NCI-H345 treated with DMSO at 0.1 percent for 48 hours (cell line): Measurements from ENCODE around the gene ABTB1.
"Not testable (repeated sequence)": the region's sequence is repeated elsewhere in the genome, so short reads cannot be mapped to it uniquely, and the experiment has no call there.

ENCODE experiments used
- DNase-seq: peaks from one replicate; lab custom pipeline; 2025; ENCODE audit not compliant: unreplicated experiment; lab: John Stamatoyannopoulos, UW

Gene ABTB1

DNA sequence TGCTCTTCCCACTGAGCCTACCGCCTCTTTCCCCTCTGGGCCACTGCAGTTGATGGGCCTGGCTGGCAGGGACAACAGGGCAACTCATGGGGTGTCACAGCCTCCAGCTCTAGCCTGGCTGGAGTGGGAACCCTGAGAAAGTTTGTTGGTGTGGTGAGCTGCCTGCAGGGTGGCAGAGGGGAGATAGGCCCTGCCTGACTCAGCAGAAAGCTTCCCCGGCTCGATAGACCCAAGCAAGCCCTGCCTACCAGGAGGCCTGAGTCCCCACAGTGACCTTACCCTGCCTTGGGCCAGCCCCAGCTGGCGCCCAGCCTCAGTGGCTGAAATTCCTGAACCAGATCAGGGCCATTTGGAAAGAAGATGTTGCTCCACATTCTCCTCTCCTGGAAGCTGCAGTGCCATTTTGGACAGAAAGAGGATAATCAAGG is 29.4 kb downstream of the ABTB1 start:
- no peak for DNase-seq

DNA sequence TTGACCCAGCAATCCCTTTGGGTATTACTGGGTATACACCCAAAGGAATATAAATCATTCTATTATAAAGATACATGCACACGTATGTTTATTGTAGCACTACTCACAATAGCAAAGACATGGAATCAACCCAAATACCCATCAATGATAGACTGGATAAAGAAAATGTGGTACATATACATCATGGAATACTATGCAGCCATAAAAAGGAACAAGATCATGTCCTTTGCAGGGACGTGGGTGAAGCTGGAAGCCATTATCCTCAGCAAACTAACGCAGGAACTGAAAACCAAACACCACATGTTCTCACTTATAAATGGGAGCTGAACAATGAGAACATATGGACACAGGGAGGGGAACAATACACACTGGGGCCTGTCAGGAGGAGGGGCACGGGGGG is 32.1 kb downstream of the ABTB1 start:
- not testable (repeated sequence) for DNase-seq

DNA sequence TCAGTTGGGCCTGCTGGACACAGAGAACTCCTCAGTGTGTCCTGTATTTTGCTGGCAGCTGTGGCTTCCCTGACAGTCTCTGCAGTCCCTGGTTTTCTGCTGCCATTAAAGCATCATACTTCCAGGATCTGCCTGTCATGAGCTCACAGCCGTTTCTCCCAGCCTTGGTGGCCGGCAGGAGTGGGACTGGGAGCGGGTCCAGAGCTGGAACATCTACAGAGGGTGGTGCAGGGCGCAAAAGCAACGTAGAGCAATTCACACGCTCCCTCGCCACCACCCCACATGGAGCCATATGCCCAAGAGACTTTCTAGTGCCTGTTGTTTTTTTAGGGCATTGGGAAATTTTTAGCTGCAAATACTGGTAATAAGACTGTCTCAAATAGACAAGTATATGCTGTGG is 33.6 kb downstream of the ABTB1 start:
- no peak for DNase-seq

DNA sequence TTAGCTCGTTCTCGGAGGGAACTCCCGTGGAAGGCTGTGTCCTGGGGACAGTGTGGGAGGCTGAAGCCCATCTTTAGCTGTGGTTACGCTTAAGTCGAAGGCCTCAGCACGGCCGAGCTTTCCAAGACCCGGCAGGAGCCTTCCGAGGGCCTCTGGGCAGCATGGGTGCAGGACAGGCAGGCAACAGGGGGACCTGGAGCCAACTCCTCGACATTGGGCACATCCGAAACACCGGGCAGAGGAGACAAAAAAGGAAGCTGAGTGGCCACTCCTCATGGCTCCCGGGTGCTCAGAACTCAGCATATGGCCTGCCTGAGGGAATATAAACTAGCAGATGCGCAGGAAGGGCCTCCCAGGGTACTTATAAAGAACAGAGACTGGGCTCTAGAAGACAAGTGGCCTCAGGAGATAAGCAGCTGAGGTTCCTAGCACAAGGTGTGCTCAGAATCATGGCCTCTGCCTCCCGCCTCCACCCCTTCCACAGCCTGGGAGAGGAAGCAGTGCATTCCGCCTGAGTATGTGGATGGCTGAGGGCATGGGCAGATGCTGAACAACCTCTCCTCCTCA is 34.1 kb downstream of the ABTB1 start:
- no peak for DNase-seq

DNA sequence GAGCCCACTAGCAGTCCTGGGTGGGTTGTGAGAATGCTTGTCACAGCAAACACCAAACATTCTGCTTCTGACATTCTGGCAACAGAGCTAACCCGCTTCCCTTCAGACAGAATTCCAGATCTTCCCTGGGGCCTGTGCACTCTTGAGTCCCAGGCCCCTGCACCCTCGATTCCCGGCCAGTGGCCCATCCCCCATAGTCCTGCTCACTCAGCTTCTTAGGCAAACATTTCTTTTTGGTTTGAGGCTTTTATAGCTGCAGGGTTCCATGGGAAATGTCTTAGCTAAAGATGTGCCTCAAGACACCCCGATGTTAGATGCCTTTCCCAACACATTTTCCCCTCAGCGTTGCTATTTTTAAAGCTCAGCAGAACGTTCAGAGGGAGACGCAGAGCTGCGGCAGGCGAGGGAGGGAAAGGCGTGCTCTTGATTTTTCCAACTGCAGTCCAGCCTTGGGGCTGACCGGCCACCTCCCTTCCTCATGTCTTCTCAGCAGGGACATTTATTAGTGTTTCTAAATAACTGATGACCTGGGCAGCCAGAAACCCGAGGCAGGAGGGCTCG is 35.2 kb downstream of the ABTB1 start:
- DNase-seq = no peak

DNA sequence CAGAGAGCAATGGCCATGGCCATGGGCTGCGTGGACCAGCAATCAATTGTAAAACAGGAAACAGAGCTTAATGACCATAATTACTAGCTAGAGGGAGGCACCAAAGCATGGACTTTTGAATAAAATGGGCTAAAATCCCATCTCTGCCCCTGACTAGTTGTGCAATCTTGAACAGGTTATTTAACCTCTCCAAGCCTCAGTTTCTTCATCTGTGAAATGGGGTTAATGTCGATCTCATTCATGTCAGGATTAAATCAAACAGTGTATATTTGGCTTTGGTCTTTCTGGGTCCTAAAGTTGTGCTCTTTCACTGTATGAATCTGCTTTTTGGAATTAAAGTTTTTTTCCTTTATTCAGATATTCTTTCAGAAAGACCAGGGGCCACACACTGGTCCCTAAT is 36.1 kb downstream of the ABTB1 start:
- DNase-seq = no peak

DNA sequence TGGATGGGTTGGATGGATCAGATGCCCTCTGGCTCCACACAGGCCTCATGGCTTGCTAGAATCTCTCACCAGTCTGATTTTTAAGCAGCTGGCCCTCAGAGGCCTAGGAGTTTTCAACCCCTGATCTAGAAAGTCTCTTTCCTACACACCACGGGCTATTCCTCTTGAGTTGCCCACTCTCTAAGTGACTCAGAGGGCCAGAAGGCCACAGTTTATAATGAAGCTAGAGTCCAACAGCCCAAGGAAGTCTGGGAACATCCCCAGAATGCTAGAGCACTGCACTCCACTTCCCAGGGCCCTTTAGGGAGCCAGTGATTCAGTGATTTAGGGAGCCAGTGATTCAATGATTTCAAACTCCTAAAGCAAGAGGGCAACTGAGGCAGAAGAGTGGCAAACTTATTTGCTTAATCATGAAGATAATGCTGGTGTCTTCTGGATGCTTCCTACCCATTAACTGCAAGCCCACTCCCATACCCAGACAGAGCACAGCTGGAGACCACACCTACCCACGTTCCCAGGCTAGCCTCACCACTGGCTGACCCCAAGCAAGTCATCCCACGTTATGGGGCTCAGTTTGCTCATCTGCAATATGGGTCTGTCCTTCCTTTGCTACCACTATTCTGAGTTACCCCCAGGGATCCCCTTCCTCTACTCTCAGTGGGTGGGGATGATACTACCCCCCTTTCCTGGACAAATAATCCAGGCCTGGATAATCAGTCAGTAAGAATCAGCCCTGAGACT is 36.7 kb downstream of the ABTB1 start:
- DNase-seq = no peak

DNA sequence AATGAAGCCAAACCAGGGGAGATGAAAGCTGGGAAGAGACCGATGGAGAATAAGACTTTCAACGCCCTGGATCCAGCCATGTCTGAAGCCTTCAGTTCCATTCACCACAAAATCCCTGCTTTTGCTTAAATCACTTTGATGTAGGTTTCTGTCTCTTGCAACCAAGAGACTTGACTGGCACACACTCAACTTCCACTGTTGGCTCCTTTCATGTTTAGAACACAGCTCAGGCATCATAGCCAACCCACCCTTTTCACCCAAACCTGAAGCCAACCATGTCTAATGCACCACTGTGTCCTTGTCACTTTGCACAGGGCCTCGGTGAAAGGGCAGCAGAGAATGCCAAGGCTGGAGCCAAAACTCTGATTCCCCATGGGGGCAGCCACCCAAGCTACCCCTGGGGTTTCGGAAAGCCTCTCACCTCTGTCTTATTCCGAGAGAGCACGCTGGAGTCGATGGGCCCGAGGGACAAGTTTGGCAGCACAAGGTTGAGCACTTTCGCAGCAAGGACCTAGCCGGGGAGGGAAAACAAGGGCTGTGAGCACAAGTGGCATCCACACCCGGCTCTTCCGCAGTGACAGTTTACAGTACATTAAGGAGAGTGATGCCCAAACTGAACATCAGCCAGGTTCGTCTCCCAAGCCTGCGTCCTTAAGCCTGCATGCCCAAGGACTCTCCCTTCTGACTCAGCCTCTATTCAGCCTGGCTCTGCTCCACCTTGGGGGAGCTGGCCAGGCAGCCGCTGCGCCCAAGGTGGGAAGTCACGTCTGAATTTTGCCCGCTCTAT is 37.6 kb downstream of the ABTB1 start:
- no peak for DNase-seq

DNA sequence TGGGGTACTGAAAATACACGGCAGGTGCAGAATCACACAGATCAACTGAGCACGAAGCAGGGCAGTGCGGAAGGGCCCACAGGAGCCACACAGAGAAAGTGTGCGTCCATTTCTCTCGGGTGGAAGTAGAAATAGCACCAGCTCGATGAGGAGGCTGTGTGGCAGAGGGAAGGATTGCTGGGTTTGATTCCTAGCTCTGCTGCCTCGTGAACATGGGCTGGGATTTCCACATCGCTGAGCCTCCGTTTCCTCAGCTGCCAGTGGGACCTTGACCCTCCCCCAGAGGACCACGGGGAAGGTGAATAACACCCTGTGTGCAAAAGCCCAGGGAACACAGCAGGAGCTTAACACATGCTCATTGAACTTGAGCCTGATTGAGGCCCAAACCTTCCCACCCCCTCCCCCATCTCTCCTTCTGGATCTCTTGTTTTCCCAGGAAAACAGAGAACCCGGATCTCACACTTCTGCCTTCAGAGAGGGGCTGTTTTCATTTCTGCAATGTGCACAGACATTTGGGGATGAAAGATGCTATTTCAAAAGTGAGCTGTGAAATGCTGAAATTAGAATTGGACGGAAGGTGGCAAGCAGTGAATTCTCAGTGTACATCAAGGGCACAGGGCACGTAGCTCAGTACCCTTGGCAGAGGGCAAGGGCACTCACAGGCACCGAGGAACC is 38.4 kb downstream of the ABTB1 start:
- no peak for DNase-seq

DNA sequence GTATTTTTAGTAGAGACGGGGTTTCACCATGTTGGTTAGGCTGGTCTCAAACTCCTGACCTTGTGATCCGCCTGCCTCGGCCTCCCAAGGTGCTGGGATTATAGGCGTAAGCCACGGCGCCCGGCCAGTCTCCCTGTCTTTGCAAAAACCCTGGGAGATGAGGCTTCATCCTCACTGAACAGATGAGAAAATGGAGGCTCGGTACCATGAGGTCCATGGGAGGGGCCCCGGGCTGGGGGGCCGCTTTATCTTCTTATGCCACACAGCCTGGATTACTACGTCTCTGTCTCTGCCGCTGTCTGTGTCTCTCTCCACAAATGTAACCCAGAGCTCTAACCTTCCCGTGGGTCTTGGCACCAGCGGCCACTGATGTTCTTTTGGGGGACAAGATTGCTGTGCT is 39.1 kb downstream of the ABTB1 start:
- DNase-seq = no peak

DNA sequence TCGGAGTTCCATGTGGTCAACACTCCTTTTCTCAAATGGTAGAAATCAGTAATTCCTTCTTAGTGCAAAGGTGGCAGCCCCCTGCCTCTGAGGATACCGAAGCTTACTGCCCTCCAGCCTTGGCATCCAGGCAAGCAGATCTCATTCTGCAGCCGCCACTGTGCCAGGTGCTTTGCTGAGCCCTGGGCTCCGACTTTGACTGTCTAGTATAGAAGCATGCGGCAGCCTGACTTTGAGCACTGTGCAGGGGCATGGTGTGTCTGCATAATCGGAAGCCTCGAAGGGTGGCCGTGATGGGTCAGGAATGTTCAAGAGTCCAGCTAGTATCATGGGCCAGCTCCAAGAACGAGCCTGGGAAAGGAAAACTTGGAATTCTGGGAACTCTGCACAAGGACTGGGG is 39.7 kb downstream of the ABTB1 start:
- DNase-seq = no peak

DNA sequence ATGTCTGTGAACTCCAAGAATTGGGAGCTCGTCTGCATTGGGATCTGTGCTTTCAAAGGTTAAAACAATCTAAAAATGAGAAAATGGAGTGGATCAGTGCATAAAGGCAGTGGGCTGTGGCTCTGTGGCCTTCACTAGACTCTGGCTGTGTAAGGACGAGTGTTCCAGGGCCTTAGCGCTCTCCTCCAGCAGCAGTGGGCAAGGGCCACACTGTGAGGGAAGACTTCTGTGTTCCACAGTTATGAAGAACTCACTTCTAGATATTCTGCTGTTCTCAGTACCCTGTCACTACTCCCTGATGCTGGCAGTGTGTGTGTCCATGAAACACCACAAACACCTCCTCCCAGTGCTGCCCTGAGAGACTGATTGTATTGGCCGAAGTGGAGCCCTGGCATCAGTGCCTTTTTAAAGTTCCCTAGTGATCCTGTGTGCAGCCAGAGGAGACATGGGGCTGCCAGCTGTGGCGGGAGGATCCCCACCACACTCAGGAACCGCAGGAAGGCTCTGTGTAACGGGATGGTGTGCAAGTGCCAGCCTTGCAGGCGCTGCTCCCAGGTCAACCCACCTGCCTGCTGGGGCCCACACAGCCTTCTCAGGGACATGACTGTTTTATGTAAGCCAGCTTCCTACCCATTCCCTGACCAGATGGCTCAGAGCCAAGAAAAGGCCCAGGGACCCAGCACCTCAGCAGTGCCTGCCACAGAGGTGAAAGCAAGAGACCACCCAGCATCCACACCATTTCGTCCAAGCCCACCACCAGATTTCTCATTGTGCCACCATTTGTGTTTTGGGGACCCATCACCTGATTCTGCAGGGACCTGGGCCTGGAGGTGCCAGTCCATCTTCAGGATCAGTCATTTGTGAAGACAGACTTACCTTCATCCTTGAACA is 40.4 kb downstream of the ABTB1 start:
- DNase-seq = no peak

DNA sequence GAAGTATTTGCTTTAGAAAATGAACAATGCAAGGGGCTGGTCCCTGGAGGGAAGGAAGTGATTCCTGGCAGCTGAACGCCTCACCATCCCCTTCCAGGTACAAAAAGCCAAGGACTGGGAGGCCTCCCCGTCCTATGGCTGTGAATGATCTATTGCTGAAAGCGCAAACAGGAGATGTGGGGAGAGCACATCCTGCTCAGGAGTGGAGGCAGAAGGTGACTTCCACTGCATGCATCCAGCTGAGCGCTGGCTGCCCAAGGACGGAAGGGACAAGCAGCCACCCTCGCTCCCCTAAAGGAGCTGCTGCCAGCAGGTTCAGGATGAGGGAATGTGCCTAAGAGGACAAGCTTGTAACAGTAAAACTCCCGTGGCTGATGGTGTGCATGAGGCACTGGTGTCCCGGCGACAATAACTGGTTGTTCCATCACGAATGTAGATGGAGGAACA is 41.4 kb downstream of the ABTB1 start:
- peak; percentile 13 for DNase-seq

DNA sequence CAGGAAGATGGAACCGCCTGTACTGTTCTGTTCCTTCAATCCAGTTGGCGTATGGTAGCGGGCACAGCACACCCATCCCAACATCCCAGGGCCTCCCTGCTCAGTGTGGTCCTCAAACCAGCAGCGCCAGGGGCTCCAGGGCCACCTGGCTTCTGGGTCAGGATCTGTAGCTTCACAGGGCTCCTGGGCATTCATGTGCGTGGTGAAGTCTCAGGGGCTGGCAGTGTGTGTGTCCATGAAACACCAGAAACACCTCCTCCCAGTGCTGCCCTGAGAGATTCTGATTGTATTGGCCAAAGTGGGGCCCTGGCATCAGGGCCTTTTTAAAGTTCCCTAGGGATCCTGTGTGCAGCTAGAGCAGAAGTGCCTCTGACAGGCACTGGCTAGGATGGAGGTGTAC is 42.1 kb downstream of the ABTB1 start:
- no peak for DNase-seq

DNA sequence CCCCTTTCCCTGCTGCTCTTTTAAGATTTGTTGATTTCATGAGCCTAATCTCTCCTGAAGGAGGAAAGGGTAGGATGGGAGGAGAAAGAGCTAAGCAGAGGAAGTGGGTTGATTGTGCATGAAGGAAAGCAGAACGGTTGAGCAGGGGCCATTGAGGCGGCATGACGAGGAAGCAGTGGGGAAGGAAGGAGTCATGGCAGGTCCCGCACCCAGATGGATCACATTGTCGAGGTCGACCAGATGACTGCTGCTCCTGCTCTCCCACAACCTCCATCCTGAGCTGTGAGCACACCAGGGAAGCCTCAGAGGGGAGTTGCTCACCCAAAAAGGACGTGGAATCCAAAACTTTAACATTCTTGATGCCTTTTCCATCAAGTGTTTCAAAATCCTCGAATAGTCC is 42.8 kb downstream of the ABTB1 start:
- no peak for DNase-seq

DNA sequence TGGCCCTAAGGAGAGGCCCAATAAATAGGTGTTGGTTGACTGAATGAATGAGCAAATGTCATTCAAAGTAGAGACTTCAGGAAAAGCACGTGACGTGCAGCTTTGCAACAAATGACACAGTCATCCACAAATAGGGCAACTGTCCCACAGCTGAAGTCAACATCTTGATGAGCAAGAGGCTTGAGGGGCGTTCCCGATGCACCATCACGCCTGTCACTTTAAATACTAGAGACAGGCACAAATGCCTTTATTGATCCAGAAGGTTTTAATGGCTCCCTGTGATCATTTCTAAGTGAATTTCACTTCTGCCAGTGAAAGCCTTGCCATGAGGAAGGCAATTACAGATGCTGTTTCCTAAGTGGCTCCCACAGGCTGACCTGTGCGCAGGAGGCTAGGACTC is 43.6 kb downstream of the ABTB1 start:
- no peak for DNase-seq

DNA sequence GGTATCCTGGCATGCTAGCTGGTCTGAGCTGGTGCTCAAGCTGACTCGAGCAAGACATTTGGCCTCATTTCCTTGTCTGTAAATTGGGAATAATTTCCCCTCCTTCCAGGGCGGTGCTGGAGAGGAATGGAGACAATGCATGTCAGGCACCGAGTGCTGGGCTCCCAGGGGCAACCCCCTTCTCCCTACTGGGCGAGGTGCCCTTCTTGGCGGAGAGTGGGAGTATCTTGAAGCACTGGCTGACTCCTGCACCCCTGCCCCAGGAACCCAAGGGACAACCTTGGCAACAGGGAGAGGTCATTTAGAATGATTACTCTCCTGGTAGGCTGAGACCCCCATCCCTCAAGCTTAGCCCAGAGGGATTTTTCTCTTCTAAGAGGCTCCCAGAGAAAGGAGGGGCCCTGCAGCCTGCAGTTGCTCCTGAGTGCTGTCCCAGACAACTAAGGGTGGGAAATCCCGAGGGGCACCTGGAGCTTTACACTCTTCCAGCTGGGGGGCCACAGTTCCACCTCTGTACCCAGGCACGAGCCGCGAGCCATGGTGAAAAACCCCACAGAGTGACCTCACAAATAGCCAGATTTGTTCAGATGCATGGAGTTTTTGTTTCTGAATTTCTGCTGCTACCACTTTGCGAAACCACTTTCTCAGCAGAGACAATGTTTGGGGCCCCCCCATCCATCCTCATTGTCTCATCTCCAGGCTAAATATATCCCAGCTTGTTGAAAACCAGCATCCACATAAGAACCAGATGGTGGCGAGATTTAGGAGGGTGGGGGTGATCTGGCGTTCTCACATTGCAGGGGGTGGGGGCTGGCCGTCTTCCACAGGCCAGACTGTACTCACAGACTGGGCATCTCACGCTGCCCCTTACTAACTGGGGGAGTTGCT is 44.8 kb downstream of the ABTB1 start:
- DNase-seq = no peak

DNA sequence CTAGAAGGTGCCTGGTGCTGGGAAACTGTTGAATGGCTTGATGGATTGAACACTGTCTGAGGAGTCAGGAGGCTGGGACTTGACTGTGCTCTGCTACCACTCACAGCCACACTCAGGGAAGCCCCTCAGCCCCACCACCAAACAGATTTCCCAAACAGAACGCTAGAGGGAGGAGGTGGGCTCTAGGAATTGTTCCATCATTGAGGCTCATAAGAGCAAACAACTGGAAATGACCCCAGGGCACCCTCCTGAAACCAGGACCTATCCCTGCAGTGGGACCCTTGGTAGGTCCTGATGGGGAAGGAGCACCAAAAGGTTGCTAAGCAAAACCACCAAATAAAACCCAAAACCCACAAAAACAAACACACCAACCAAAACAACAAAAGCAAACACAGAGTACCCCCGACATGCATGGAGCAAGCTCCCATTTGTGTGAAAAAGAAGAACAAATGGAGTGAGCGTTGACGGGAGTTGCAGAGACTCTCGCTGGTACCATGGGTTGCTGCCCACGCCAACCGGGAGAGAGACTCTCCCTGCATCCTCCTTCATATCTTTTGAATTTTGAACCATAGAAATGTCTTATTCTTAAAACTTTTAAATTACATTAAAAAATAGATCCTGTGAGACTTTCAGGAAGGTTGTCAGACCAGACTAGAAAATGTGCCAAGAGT is 45.6 kb downstream of the ABTB1 start:
- DNase-seq = no peak

DNA sequence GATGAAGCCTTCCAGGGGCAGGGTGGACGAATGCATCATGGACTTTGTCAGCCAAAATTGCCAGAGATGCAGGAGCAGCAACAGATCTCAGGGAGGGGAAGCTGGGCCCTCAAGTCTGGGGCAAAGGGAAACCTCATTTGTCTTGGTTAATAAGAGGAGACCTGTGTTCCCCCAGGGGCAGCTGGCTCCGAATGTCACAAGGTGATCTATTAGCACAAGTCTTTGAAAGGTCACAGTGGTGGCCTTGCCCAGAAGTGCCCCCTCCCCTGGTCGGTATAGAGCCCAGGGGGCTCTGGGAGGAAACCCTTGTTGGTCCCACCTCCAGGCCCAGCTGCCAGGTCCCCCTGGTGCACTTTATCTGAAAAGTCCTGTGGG is 46.2 kb downstream of the ABTB1 start:
- no peak for DNase-seq
